ENCODE measurements around the gene TBC1D14.

Gene TBC1D14

DNA sequence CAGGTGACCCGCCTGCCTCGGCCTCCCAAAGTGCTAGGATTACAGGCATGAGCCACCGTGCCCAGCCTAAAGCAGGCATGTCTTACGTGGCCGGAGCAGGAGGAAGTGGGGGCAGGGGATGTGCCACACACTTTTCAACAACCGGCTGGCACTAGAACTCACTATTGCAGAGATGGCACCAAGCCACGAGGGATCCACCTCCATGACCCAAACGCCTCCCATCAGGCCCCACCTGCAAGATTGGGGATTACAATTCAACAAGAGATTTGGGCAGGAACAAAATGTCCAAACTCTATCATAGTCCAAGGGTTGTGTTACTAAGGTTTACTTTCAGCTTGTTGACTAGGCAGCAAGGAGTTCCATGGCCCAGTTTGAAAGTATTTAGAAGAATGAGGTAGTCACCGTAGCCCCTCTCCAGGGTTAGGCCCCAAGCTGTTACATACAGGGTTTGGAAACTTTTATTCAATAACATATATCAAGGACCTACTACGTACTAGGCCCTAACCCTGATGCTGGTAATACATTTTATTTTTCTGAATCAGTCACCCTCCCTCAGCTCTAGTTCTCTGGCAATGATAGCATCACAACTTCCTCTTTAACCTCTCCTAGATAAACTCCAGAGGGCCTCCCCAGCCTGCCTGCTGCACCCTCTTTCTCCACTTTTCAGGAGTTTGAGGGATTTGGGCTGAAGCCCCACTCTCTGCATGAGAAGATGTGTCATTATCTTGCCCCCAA is 18.0 kb upstream of the TBC1D14 start:
- H3K9me3 ChIP-seq (ENCODE audit: low read length): no peaks in the 10 kb centered on the region
- no peaks in the 10 kb centered on the region for H3K27me3 ChIP-seq (ENCODE audit: control insufficient read depth in 1 of 2, insufficient read depth in 2 of 2, low read length in 2 of 2)
- no peaks in the 10 kb centered on the region for H3K36me3 ChIP-seq (ENCODE audit: insufficient read depth, low read length)
- H3K27ac ChIP-seq (ENCODE audit: low read depth, low read length): peak overlapping the region; percentile 34
- H3K4me3 ChIP-seq (ENCODE audit: low read depth in 1 of 2, low read length in 2 of 2): no peak overlapping the region
- no peak overlapping the region for H3K9ac ChIP-seq (ENCODE audit: low read length)
- H3K4me1 ChIP-seq (ENCODE audit: insufficient read depth, low read length): peaks cover 10% of the 10 kb centered on the region

DNA sequence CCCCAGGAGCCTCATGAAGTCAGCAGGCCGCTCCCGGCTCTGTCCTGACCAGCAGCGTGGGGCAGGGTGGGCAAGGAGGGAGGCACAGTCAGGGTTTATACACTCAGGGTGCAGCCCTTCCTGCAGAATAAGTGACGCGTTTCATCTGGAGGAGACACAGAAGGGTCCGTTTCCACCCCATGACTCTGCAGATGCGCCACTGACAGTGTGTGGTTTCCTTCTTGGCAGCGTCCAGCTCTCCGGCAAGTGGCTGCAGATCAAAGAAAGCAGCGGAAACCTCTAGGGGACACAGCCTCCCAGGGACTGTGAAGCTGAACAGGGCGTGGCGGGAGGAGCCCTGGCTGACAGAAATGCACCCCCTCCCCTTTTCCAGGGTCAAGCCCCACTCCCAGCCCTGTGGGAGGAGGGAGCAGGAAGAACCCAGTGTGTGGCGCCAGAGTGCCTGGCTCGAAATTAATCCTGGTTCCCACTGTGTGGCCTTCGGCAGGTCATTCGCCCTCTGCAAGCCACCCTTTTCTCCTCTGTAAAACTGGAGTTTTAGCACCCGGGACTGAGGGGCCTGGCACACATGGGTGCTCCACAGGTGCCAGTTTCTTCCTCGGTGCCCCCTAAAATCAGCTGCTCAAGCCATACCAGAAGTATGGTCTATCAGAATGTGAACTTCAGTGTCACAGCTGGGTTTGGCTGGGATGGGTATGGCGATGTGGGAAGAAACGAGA is 17.3 kb upstream of the TBC1D14 start:
- no peak overlapping the region for H3K4me3 ChIP-seq (ENCODE audit: low read depth in 1 of 2, low read length in 2 of 2)

DNA sequence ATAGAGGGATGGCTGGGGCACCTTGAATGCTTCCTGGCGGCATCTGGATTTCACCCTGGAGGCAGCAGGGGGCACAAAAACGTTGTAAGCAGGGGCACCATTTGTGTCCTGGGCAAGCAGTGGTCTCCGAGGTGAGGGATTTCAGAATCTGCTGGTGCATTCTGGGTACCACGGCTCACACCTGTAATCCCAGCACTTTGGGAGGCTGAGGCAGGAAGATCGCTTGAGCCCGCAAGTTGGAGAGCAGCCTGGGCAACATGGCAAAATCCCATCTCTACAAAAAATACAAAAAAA is 16.8 kb upstream of the TBC1D14 start:
- Histone ChIP-seq H3K36me3 (ENCODE audit: insufficient read depth, low read length) (no peaks in the 10 kb centered on the region), H3K9ac (ENCODE audit: low read length) (no peak overlapping the region), H3K9me3 (ENCODE audit: low read length) (no peaks in the 10 kb centered on the region), H3K4me1 (ENCODE audit: insufficient read depth, low read length) (no peaks in the 10 kb centered on the region), H3K27ac (ENCODE audit: low read depth, low read length) (no peak overlapping the region), H3K27me3 (ENCODE audit: control insufficient read depth in 1 of 2, insufficient read depth in 2 of 2, low read length in 2 of 2) (no peaks in the 10 kb centered on the region), H3K4me3 (ENCODE audit: low read depth in 1 of 2, low read length in 2 of 2) (no peak overlapping the region)

More for the DNA sequence above, 17.3 kb upstream of the TBC1D14 start:
- Histone ChIP-seq H3K27ac (ENCODE audit: low read depth, low read length) (no peak overlapping the region), H3K36me3 (ENCODE audit: insufficient read depth, low read length) (no peaks in the 10 kb centered on the region), H3K4me1 (ENCODE audit: insufficient read depth, low read length) (peaks cover 3% of the 10 kb centered on the region), H3K9me3 (ENCODE audit: low read length) (no peaks in the 10 kb centered on the region), H3K9ac (ENCODE audit: low read length) (no peak overlapping the region), H3K27me3 (ENCODE audit: control insufficient read depth in 1 of 2, insufficient read depth in 2 of 2, low read length in 2 of 2) (no peaks in the 10 kb centered on the region)

DNA sequence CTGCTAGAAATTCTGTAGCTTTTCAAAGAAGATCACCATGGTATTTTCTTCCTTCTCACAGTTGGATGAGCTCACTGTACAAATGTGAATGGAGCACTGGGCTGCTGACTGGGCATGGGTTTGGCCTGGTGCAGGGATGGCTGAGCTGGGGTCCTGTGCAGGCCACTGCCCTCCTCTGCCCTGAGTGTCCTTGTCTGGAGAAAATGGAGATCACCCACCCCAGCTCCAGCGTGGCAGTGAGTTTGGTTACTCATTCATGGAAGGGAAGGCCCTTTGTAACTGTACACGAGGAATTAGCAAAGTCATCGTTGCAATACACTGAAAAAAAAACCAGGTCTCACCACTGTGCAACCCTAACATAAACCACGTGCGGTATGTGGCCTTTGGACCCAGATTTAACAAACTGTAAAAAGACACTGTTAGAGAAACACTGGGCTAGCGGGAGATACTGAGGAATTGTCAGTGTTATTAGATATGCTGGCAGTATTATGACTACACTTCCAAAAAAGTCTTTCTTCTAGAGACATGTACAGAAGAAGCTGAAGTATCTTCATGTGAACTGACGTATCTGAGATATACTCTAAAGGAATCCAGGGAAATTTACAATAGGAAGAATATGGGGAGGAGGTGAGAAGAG is 16.1 kb upstream of the TBC1D14 start:
- Histone ChIP-seq H3K4me1 (ENCODE audit: insufficient read depth, low read length) (no peaks in the 10 kb centered on the region), H3K27ac (ENCODE audit: low read depth, low read length) (no peak overlapping the region), H3K4me3 (ENCODE audit: low read depth in 1 of 2, low read length in 2 of 2) (no peak overlapping the region), H3K27me3 (ENCODE audit: control insufficient read depth in 1 of 2, insufficient read depth in 2 of 2, low read length in 2 of 2) (no peaks in the 10 kb centered on the region), H3K9ac (ENCODE audit: low read length) (no peak overlapping the region), H3K9me3 (ENCODE audit: low read length) (no peaks in the 10 kb centered on the region), H3K36me3 (ENCODE audit: insufficient read depth, low read length) (no peaks in the 10 kb centered on the region)

DNA sequence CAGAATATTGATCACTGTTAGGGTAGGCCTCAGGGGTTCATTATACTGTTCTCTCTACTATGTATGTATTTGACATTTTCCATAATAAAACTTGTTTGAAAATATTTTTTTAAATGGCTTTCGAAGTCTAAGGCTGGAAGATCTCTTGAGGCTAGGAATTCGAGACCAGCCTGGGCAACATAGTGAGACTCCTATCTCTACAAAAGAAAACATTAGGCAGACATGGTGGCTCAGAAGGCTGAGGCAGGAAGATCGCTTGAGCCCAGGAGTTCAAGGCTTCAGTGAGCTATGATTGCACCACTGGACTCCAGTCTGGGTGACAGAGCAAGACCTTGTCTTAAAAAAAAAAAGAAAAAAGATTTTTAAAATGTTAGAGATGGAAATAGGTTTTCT is 15.5 kb upstream of the TBC1D14 start:
- Histone ChIP-seq H3K4me1 (ENCODE audit: insufficient read depth, low read length) (no peaks in the 10 kb centered on the region), H3K4me3 (ENCODE audit: low read depth in 1 of 2, low read length in 2 of 2) (no peak overlapping the region), H3K36me3 (ENCODE audit: insufficient read depth, low read length) (no peaks in the 10 kb centered on the region), H3K9me3 (ENCODE audit: low read length) (no peaks in the 10 kb centered on the region), H3K27me3 (ENCODE audit: control insufficient read depth in 1 of 2, insufficient read depth in 2 of 2, low read length in 2 of 2) (no peaks in the 10 kb centered on the region), H3K9ac (ENCODE audit: low read length) (no peak overlapping the region), H3K27ac (ENCODE audit: low read depth, low read length) (no peak overlapping the region)

DNA sequence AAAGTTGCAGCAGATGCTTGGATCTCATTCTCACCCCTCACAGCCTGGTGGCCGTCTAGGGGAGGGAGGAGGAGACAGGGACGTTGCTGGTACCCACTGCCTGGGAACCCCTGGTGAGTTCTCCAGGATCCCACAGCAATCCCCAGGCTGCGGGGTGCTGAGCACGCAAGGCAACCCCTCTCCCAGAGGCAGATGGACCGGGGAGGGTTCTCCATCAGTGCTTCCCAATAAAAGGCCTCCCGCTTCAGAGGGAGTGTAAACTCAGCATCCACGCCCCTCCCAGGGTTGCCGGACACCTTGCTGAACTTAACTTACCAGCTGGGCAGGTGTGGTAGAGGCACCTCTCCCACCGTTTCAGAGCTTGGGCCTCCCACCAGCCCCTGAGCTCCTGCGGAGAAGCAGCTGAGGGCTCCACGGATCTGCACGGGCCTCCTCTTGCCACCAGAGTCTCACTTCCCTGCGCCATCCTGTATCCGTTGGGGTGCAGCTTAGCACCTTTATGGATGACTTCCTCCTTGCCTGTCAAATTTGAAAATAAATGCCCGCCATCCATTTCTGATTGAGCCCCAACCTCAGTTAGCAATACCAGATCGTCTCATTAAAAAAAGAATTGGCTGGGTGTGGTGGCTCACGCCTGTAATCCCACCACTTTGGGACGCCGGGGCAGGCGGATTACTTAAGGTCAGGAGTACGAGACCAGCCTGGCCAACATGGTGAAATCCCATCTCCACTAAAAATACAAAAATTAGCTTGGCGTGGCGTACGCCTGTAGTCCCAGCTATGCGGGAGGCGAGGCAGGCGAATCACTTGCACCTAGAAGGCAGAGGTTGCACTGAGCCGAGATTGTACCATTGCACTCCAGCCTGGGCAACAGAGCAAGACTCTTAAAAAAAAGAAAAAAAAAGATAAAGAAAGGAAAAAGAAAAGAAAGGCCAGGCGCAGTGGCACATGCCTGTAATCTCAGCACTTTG is 14.8 kb upstream of the TBC1D14 start:
- Histone ChIP-seq H3K36me3 (ENCODE audit: insufficient read depth, low read length) (no peaks in the 10 kb centered on the region), H3K27ac (ENCODE audit: low read depth, low read length) (no peak overlapping the region), H3K4me1 (ENCODE audit: insufficient read depth, low read length) (no peaks in the 10 kb centered on the region), H3K9ac (ENCODE audit: low read length) (no peak overlapping the region), H3K9me3 (ENCODE audit: low read length) (no peaks in the 10 kb centered on the region), H3K27me3 (ENCODE audit: control insufficient read depth in 1 of 2, insufficient read depth in 2 of 2, low read length in 2 of 2) (no peaks in the 10 kb centered on the region), H3K4me3 (ENCODE audit: low read depth in 1 of 2, low read length in 2 of 2) (no peak overlapping the region)

DNA sequence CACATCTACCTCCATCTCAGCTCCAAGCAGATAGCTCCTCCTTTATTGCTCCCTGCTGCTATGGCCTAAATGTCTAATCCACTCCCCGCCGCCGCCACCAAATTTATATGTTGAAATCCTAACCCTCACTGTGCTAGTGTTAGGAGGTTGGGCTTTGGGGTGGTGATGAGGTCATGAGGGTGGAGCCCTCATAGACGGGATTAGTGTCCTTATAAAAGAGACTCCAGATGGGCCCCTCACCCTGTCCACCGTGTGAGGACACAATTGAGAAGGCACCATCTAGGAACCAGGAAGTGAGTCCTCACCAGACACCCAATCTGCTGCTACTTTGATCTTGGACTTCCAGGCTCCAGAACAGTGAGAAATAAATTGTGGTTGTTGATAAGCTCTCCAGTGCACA is 13.6 kb upstream of the TBC1D14 start:
- H3K36me3 ChIP-seq (ENCODE audit: insufficient read depth, low read length): no peaks in the 10 kb centered on the region
- H3K4me1 ChIP-seq (ENCODE audit: insufficient read depth, low read length): no peaks in the 10 kb centered on the region
- no peak overlapping the region for H3K27ac ChIP-seq (ENCODE audit: low read depth, low read length)
- H3K27me3 ChIP-seq (ENCODE audit: control insufficient read depth in 1 of 2, insufficient read depth in 2 of 2, low read length in 2 of 2): no peaks in the 10 kb centered on the region
- H3K9ac ChIP-seq (ENCODE audit: low read length): no peak overlapping the region
- no peaks in the 10 kb centered on the region for H3K9me3 ChIP-seq (ENCODE audit: low read length)
- no peak overlapping the region for H3K4me3 ChIP-seq (ENCODE audit: low read depth in 1 of 2, low read length in 2 of 2)

DNA sequence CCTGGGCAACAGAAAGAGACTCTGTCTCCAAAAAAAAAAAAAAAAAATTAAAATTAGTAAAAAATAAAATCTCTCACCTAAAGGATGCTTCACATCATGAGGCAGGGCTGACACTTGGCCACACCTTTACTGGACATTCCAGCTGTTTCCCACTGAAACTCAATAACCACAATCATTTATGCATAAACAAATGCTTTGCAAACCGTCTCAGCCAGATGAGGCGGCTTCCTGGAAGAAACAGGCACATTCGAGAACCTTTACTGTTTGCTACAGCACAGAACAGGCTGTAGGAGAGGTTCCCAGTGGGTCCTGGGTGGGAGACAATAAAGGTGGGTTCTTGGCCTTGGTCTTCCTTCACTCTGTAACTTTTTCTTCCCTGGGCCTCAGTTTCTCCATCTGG is 10.9 kb upstream of the TBC1D14 start:
- Histone ChIP-seq H3K36me3 (ENCODE audit: insufficient read depth, low read length) (no peaks in the 10 kb centered on the region), H3K27ac (ENCODE audit: low read depth, low read length) (no peak overlapping the region), H3K4me1 (ENCODE audit: insufficient read depth, low read length) (no peaks in the 10 kb centered on the region), H3K9ac (ENCODE audit: low read length) (no peak overlapping the region), H3K9me3 (ENCODE audit: low read length) (no peaks in the 10 kb centered on the region), H3K27me3 (ENCODE audit: control insufficient read depth in 1 of 2, insufficient read depth in 2 of 2, low read length in 2 of 2) (no peaks in the 10 kb centered on the region), H3K4me3 (ENCODE audit: low read depth in 1 of 2, low read length in 2 of 2) (no peak overlapping the region)

DNA sequence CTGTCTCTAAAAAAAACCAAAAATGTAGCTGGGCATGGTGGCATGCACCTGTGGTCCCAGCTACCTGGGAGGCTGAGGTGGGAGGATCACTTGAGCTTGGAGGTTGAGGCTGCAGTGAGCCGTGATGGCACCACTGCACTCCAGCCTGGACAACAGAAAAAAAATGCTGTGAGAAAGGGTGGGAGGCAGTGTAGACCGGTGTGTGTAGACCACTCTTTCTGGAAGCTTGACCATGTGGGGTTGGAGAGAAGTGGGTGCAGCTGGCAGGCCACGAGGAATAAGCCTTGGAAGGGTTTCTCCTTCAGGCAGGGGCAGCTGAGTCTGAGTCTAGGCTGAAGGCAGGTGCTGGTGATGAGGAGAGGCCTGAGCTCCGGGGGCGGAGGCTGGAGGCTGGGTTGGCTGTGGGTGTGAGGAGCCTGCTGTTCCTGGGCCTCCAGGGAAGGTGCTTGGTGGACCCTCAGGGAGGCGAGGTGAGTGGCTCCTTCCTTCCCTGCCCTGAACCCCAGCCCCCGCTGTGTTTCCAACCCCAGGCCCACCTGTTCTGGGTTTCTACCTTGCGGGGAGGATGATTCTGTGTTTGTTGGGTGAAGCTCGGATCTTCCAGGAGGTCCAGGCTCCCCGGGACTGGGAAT is 9.3 kb upstream of the TBC1D14 start:
- no peak overlapping the region for H3K4me3 ChIP-seq (ENCODE audit: low read depth in 1 of 2, low read length in 2 of 2)
- no peak overlapping the region for H3K9ac ChIP-seq (ENCODE audit: low read length)
- H3K27ac ChIP-seq (ENCODE audit: low read depth, low read length): no peak overlapping the region
- H3K9me3 ChIP-seq (ENCODE audit: low read length): no peaks in the 10 kb centered on the region
- H3K36me3 ChIP-seq (ENCODE audit: insufficient read depth, low read length): no peaks in the 10 kb centered on the region
- H3K27me3 ChIP-seq (ENCODE audit: control insufficient read depth in 1 of 2, insufficient read depth in 2 of 2, low read length in 2 of 2): no peaks in the 10 kb centered on the region
- H3K4me1 ChIP-seq (ENCODE audit: insufficient read depth, low read length): no peaks in the 10 kb centered on the region

DNA sequence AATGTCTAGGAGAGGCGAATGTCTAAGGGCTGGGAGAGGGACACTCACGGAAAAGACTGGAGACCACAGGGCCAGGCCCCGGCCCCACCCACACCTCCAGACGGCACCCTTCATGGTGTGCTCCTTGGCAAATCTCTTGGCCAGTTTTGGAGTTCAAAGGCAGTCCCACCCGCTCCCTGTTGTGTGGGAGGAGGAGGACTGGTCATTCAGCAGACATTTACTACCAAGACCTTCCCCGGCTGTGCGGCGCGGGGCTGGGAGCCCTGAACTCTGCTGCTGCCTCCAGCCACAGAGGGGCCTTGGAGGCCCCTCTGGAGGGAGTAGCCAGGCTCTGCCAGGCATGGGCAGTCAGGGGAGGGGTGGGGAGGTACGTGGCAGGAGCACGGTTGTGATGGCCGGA is 8.7 kb upstream of the TBC1D14 start:
- Histone ChIP-seq H3K9ac (ENCODE audit: low read length) (no peak overlapping the region), H3K27ac (ENCODE audit: low read depth, low read length) (no peak overlapping the region), H3K4me1 (ENCODE audit: insufficient read depth, low read length) (no peaks in the 10 kb centered on the region), H3K9me3 (ENCODE audit: low read length) (no peaks in the 10 kb centered on the region), H3K4me3 (ENCODE audit: low read depth in 1 of 2, low read length in 2 of 2) (no peak overlapping the region), H3K36me3 (ENCODE audit: insufficient read depth, low read length) (no peaks in the 10 kb centered on the region), H3K27me3 (ENCODE audit: control insufficient read depth in 1 of 2, insufficient read depth in 2 of 2, low read length in 2 of 2) (peaks cover 0 to 3% of the 10 kb centered on the region in 2 donors)
